Measurements from ENCODE around the gene NBAS. TPM values are rescaled to one million over a fixed set of nuclear protein-coding genes. Genes with fewer than 3 reads are reported as not detected.

The NBAS gene
- total and polyA plus RNA-seq, 9 of the 15 experiments (the other 6 are each of a cell fraction or from before 2014, with no cell fraction given), result 15.3 to 94.4 (median 69.9) TPM

- TF ChIP-seq, protein P1, sequence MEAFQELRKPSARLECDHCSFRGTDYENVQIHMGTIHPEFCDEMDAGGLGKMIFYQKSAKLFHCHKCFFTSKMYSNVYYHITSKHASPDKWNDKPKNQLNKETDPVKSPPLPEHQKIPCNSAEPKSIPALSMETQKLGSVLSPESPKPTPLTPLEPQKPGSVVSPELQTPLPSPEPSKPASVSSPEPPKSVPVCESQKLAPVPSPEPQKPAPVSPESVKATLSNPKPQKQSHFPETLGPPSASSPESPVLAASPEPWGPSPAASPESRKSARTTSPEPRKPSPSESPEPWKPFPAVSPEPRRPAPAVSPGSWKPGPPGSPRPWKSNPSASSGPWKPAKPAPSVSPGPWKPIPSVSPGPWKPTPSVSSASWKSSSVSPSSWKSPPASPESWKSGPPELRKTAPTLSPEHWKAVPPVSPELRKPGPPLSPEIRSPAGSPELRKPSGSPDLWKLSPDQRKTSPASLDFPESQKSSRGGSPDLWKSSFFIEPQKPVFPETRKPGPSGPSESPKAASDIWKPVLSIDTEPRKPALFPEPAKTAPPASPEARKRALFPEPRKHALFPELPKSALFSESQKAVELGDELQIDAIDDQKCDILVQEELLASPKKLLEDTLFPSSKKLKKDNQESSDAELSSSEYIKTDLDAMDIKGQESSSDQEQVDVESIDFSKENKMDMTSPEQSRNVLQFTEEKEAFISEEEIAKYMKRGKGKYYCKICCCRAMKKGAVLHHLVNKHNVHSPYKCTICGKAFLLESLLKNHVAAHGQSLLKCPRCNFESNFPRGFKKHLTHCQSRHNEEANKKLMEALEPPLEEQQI (IDR thresholded peaks at IDR 0.05), result 0 out of 2 replicates have a peak, but pooled peaks have one; percentile 13
- TF ChIP-seq FOSL1 (tag; conservative IDR thresholded peaks at IDR 0.05) (0 out of 2 replicates have a peak, but pooled peaks have one; percentile 29), ZNF165 (CRISPR knock-in tag; IDR thresholded peaks at IDR 0.05; ENCODE audit: borderline replicate concordance) (no peak), CEBPZ (IDR thresholded peaks at IDR 0.05; ENCODE audit: borderline replicate concordance, low read depth, low read length) (no peak), PREB (CRISPR knock-in tag; IDR thresholded peaks at IDR 0.05) (no peak), JUND (IDR thresholded peaks at IDR 0.05; ENCODE audit: borderline replicate concordance, low read depth, low read length) (no peak), JUND (tag; IDR thresholded peaks at IDR 0.05; ENCODE audit: borderline replicate concordance, low read depth, low read length) (no peak; the same call in 2 of the 3 replicates), BCOR (IDR thresholded peaks at IDR 0.05) (no peak), POLR2AphosphoS5 (IDR thresholded peaks at IDR 0.05; ENCODE audit: control insufficient read depth, insufficient read depth, low read depth, low read length) (0 out of 2 replicates have a peak, but pooled peaks have one; percentile 17), NCOR1 (IDR thresholded peaks at IDR 0.05) (peak; percentile 44), TAF7 (tag; IDR thresholded peaks at IDR 0.05) (no peak), ATF3 (IDR thresholded peaks at IDR 0.05) (no peak), ATF3 (CRISPR knock-in tag; conservative IDR thresholded peaks at IDR 0.05) (no peak), ZNF347 (CRISPR knock-in tag; IDR thresholded peaks at IDR 0.05; ENCODE audit: low read depth) (no peak)
- TF ChIP-seq, protein P2, sequence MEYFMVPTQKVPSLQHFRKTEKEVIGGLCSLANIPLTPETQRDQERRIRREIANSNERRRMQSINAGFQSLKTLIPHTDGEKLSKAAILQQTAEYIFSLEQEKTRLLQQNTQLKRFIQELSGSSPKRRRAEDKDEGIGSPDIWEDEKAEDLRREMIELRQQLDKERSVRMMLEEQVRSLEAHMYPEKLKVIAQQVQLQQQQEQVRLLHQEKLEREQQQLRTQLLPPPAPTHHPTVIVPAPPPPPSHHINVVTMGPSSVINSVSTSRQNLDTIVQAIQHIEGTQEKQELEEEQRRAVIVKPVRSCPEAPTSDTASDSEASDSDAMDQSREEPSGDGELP (CRISPR knock-in tag; IDR thresholded peaks at IDR 0.05; ENCODE audit: borderline replicate concordance), result no peak
- TF ChIP-seq, protein P3, sequence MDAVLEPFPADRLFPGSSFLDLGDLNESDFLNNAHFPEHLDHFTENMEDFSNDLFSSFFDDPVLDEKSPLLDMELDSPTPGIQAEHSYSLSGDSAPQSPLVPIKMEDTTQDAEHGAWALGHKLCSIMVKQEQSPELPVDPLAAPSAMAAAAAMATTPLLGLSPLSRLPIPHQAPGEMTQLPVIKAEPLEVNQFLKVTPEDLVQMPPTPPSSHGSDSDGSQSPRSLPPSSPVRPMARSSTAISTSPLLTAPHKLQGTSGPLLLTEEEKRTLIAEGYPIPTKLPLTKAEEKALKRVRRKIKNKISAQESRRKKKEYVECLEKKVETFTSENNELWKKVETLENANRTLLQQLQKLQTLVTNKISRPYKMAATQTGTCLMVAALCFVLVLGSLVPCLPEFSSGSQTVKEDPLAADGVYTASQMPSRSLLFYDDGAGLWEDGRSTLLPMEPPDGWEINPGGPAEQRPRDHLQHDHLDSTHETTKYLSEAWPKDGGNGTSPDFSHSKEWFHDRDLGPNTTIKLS (IDR thresholded peaks at IDR 0.05; ENCODE audit: borderline replicate concordance, low read depth), result no peak
Observed at GRCh38 chr2:15200581-15200980, 360.6 kb downstream of the NBAS start (continued).

Measured in K562 (cell line).